B cell (primary cell): ENCODE measurements around the gene EXTL1.

Experiments used
- CTCF ChIP-seq: fragments of 200-600 bp; IDR thresholded peaks from one replicate; pipeline ENCODE4 v1.8.0; 2022; ENCODE audit warnings: antibody characterized with exemption, mild to moderate bottlenecking
- EZH2 ChIP-seq: IDR thresholded peaks from 2 replicates; pipeline ENCODE4 v1.6.1; 2012; ENCODE audit warnings: borderline replicate concordance, low read depth, mild to moderate bottlenecking, moderate library complexity, low read length; ENCODE audit not compliant: insufficient read depth, poor library complexity, severe bottlenecking

GRCh38 chr1:26003756-26004155 is 17.8 kb upstream of the EXTL1 start:
- TF ChIP-seq CTCF (no peak), EZH2 (no peak)
